IPS DF 4.7 (cell line): Measurements from ENCODE around the gene ACTR2.
"Not testable (repeated sequence)": the region's sequence is repeated elsewhere in the genome, so short reads cannot be mapped to it uniquely, and the experiment has no call there.

Experiments
- DNase-seq: peaks from one replicate; pipeline ENCODE4 v3.0.0-alpha.2; 2013; ENCODE audit warnings: low spot score; ENCODE audit errors: extremely low read depth

The ACTR2 gene

DNA sequence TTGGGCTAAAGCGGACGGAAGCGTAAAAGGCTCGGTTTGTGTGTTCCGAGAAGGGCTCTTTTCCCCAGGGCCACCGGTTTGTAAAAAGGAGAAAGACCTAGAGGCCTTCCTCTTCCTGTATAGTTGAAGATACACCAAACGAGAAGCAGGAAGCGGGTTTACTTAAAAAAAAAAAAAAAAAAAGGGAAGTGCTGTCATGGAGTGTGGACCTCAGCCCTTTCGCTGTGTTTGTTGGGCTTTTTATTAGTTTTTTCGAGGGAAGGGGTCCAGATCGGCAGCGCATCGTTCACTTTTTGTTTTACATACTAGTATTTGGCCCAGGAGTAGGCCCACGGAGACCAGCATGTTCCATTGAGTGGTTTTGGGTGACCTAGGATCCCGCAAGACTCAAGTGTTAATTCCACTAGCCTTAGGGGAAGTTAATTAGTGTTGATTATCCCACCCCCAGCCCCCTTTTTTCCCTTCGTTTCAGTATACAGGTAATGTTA, 676 bp downstream of the ACTR2 start:
- no peak for DNase-seq

DNA sequence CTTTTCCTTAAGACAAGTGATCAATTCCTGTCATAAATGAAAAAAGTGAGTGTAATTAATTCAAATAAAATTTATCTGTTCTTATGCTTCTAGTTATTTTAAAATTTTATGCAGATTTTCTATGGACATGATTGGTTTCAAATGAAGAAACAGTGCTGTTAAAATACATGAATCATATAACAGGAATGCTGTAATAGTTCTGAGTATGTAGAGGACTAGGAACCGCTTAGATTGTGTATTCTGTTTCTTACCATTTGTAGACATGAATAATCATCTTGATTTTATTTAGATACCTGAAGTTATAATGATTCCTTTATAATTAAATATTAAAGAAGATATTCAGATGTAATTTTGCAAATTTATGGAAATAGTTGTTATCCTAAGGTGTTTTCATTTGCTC, 3.5 kb downstream of the ACTR2 start:
- no peak for DNase-seq

DNA sequence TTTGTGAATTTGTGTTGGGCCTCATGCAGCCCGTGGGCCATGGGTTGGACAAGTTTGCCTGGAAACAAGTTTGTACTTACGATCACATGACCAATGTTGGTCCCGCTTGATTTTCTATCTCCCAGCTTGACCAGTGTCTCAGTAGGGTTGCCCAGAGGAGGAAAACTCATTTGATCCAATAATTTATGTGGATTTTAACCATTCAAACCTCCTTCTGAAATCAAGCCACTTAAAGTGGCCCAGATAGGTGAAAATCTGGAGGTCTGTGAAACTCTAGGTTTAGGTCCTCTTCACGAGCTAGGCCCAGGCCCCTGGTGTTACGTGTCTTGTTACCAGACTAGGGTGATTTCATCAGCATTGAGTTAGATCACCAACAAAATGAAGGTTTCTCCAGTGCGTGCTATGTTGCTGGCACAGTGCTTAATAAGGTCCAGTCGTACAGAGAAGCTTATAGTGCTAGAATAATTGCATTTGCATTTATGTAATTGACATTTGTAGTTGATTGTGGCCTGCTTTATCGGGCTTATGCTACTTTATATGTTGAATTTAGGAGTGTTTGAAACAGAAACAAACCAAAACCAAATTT, 4.4 kb downstream of the ACTR2 start:
- no peak for DNase-seq

DNA sequence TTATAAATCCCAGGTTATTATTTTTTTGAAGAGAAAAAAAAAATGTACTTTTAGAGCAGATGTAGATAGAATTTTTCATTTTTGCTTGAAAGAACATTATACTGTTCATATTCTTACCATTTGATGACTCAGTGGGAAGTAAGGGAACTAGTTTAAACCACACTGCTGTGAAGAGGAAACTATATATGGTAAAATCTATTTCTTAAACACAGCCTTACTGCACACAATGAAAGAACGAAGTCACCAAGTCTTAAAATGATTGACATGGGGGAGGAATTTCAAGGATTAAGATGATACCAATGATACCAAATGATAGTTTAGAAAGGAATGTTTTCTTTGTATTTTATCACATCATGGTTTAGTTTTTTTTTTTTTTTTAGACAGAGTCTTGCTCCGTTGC, 5.0 kb downstream of the ACTR2 start:
- DNase-seq: no peak

DNA sequence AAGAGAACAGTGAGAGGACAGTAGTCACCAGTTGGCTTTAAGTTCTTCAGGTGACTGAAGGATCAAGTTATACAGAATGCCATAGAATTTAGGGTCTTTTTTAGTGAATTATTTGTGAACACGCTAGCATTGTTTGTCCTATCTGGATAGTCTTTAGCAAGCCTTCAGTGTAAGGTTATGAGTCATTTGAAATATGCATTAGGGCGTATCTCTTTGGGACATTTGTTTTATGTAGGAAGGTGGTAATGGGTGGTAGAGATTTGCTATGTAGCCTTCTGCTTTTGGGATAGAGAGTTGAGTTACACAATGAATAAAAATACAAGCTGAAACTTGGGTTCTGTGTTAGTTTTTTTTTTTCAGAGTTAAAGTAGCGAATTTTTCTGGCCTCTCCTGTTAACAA, 13.0 kb downstream of the ACTR2 start:
- no peak for DNase-seq

DNA sequence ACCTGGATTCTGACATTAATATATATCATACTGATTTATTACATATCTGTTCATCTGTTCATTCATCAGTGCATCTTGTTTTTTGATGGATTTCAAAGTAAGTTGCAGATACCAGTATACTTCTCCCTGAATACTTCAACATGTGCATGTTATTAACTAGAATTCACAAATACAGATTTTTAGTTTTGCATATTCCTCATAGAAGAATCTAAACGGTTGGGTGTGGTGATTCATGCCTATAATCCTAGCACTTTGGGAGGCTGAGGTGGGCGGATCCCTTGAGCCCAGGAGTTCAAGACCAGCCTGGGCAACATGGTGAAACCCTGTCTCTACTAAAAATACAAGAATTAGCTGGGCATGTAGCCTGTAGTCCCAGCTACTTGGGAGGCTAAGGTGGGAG, 16.8 kb downstream of the ACTR2 start:
- not testable (repeated sequence) for DNase-seq

DNA sequence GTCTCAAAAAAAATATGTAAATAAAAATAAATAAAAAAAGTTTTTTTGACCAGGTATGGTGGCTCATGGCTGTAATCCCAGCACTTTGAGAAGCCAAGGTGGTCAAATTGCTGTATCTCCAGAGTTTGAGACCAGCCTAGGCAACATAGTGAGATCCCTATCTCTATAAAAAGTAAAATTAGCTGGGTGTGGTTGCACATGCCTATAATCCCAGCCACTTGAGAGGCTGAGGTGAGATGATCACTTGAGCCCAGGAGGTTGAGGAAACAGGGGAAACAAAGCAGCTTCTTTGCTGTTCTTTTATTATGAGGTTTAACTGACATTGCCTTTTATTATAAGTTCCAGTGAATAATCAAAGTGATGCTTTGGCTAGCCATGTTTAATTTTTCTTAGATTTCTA, 25.0 kb downstream of the ACTR2 start:
- DNase-seq: no peak

DNA sequence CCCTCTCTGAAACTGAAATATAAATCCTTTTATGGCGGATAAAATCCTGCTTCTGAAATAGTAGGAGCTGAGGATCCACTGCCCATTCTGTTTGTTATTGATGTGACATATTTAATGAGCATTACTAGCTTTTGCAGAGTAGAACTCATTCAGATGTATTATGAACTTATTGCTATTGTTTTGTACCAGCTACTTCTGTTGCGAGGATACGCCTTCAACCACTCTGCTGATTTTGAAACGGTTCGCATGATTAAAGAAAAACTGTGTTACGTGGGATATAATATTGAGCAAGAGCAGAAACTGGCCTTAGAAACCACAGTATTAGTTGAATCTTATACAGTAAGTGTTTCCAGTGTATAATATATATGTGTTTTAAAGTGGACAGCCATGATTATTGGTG, 27.7 kb downstream of the ACTR2 start:
- DNase-seq: no peak

DNA sequence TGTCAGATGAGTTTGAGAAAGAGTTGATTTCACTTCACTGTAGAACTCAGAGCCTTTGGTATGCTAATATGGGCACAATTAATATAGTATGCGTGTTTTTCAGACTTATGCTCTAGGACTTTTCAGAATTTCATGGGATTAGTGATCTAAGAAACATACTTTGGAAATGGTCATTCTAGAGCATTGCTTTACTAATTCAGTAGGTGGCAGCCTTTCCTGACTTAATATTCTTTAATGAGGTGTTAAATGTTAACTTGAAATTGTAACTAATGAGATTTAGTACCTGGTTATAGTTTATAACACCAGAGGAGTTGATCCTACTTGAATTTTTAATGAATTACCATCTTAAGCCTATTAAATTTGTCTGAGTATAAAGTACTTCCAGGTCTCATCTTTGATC, 28.4 kb downstream of the ACTR2 start:
- no peak for DNase-seq

DNA sequence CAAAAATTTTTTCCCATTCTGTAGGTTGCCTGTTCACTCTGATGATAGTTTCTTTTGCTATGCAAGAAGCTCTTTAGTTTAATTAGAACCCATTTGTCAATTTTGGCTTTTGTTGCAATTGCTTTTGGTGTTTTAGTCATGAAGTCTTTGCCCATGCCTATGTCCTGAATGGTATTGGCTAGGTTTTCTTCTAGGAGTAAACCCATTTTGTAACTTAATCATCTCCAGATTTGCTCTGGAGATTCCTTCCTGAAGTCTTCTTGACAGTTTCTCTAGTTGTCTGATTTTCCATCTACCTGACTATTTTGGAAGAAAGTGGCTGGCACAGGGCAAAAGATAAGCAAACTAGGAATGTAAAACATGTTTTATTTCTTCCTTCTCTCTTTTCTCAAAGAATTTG, 30.2 kb downstream of the ACTR2 start:
- not testable (repeated sequence) for DNase-seq

DNA sequence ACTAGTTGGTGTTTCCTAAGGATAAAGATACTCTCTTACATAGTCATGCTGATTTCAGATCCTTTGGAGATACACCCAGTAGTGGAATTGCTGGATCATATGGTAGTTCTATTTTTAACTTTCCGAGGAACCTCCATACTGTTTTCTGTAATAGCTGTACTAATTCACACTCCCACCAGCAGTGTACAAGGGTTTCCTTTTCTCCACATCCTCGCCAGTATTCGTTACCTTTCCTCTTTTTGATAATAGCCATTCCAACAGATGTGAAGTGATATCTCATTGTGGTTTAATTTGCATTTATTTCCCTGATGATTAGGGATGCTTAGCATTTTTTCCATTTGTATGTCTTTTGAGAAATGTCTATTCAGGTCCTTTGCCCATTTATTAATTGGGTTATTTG, 34.0 kb downstream of the ACTR2 start:
- no peak for DNase-seq

DNA sequence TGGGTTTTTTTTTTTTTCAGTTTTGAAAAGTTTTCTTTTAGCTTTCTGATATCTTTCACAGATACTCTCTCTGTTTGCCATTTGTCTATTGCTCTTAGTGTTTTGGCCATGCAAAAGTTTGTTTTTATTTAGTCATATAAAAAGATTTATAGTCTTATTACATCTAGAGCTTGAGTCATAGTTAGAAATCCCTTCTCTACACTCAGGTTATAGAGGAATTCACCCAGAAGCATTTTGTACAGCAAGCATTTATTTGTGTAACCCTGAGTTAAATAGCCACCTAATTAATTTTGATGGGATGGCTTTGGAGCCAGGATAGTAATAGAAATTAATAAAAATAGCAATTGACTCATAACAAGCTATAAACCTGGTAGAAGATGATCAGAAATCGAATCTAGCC, 35.6 kb downstream of the ACTR2 start:
- DNase-seq: no peak

DNA sequence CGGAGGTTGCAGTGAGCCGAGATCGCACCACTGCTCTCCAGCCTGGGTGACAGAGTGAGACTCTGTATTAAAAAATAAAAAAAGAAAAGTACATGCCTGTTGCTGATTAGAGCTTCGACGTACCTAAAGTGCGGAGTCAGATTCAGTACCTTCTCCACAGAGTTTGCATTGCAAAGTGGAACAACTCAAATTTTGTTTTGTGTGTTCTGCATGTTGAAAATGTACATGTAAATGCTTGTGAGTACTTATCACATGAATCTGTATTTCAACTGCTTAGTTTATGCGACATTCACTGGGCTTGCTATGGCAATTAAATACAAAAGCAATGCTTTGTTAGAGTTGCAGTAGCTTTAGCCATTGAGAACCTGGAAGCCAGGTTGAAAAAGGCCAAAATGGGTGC, 36.4 kb downstream of the ACTR2 start:
- DNase-seq: no peak

DNA sequence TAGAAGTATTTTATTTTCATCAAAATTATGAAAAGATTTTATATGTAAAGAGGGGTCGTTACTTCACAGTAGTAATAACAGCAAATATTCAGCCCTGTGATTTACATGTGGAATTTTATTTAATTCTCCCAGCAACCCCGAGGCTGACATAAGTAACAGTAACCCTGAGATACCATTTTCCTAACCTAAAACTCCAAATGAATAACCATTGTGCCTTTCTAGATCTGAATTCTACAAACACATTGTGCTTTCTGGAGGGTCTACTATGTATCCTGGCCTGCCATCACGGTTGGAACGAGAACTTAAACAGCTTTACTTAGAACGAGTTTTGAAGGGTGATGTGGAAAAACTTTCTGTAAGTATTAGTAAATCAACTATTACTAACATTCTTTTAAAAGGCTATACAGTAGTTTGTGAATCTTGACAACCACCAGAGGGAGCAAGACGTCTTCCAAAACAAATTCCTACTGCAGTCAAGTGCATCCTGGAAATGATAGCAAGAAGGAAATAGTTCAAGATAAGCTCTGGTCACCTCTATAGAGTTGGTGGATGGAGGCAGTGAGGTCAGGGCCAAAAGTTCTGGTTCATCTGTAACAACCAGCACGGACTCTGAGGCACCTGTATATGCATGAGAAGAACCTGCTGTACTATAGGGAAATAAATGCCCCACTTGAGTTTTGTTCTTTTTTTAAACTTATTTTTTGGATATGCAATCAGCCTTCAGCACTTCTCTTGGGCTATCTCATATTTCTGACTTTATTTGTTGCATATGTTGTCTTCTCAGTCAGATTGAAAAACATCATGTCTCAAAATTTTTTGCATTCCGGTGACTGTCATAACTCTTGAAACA, 37.4 kb downstream of the ACTR2 start:
- peak; percentile 62 for DNase-seq

DNA sequence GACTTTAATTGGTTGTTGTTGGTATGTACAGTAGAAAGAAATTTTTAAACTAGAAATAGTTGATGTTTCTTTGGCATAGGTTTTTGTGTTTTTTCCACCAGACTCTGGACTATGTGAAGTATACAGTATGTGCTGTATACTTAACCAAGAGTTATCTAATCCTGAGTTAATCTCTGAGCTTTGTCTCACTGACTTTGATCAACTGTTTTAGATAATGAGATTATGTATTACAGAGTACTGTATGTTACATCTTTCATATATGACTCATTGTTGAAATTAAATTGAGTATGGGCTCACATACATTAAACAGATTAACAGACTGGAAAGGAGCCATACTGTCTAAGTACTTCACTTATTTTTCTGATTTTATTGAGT, 38.0 kb downstream of the ACTR2 start:
- DNase-seq: no peak

DNA sequence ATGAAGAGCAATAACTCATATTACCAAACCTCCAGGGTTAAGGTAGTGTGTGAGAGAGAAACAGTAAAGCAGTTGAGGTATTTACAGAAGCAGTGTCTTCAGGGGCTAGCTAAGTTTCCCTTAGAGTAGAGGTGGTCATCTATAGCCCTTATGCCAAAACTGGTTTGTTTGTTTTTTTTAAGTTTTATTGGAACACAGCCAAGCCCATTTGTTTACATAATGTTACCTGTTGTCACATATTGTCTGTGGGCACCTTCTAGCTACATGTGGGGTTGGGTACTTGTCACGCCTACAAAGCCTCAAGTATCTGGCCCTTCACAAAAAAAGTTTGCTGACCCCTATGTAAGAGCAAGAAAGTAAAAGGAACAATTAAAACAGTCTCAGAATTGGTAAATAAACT, 39.4 kb downstream of the ACTR2 start:
- DNase-seq: no peak

DNA sequence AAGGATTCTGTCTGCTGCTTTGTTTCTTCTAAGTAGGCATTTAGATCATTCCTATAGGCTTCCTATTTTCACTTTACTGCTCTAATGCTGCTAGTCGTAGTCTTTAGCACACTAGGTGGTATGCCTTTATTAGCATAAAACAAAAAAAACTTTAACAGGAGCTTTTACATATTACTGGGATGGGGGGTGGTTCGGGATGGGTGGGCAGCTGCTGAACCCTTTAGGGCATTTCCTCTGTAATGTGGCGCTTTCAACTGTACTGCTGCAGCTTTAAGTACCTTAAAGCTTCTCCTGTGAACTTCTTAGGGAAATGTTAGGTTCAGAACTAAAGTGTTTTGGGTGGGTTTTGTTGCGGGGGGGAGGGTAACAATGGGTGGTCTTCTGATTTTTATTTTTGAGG, 41.3 kb downstream of the ACTR2 start:
- no peak for DNase-seq

DNA sequence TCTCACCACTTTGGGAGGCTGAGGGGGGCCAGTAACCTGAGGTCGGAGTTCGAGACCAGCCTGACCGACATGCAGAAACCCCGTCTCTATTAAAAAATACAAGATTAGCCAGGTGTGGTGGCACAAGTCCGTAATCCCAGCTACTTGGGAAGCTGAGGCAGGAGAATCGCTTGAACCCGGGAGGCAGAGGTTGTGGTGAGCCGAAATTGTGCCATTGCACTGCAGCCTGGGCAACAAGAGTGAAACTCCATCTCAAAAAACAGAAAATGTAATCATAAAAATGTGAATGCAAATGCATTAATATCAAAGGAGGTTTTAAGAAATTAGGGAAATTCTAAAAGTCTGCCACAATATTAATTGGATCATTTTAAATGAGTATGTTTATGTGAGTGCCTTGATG, 45.7 kb downstream of the ACTR2 start:
- no peak for DNase-seq

DNA sequence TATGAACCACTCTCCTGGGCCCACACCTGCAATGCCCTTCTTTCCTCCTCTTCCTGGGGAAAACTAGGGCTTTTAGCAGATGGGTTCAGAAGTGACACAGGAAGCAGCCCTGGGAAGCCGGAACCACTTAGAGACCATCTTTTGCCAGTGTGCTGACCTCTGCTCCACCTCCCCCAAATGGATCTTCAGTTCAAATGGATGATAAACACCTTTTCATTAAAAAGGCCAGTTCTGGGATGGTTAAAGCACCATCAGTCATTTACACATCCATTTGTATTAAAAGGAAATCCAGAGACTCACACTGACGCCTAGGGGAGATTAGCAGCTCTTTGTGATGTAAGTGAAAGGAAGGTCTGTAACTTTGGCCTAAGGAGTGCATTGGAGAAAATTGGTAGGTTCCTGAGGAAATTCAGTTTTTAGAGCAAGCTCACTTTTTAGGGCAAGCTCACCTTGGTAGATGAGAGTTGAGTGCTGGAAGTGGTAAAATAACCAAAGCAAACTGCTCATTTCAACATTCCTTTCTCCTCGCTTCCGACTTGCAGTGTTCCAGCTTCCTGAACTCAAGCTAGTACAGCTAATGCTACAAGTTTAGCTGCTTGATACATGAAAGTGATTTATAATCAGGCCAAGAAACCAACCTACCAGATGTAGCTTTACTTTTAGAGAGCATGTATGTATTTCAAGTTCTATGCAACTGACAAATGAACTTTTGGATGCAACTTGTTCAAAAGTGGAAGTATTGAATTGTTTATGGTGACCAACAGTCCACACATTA, 47.7 kb downstream of the ACTR2 start:
- DNase-seq: peak; percentile 66

DNA sequence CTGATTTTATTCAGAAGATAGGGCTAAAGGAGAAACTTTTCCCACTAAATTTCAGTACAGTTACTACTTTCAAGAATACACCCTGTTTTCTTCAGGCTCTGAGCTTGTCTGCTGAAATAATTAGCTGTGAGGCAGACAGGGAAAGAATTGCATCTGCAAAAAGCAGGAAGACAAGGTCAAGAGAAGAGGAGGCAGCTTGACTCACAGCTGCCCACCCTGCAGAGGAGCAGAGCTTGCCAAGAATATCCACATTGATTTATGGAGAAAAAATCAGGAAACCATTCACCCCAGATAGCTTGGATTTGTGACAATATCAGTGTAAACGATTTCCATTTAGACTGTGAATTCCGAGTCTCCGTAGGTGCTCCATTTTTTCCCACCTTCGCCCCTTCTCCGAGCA, 49.0 kb downstream of the ACTR2 start:
- no peak for DNase-seq

DNA sequence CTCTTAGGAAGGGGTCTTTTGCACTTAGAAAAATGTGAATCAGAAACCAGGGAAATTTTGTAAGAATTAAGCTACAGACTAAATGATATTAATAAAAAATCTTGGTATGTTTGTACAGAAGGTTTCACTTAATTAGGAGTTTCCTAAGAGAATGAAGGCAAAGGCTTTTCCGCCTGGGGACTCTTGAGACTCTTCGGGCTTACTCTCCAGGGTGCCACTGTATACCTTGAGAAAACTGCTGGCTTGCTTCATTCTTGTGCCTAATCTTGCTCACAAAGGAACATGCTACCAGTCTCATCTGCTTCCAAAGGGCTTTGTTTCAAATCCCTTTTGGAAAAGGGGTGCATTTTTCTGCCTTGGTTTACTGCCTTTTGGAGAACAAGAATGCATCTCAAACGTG, 49.5 kb downstream of the ACTR2 start:
- no peak for DNase-seq

DNA sequence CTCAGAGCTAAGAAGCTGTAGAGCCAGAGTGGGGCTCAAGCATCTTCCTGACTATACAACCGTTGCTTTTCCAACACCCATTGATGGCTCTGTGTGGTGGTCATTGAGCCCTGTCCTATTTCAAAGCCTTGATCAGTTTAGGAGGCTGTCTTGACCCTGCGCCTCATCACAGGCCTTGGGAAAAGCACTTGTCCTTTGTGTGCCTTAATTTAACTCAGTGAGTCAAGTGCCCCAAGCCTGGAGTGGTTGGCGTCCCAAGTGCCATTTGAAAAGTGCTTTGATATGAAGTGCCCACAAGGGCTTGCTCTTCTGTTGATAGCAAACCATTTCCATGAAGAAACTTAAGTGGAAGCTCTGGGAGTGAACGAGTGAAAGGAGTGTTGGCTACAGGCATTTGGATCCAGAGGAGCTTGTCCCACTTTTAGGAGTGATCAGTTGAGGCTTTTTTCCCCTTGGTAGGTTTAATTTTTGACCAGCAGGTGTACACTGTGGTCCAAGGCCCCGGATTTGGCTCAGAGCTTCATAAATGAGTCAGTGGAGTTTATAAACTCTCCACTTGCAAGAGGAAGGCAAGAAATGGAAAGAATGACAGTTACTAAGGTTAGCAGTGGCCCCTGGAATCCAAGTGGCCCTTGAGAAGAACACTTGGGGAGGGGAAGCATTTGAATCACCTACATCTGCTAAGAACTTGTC, 50.3 kb downstream of the ACTR2 start:
- DNase-seq: no peak
